ENCODE data around the gene KRT2.

KRT2 gene

GRCh38 chr12:52688481-52688880, 36.5 kb upstream of the KRT2 start:
- Histone ChIP-seq H3K4me3 (IDR thresholded peaks at IDR 0.05; ENCODE audit: insufficient read depth, low read depth, low read length) (no peak overlapping the region), H4K20me1 (ENCODE audit: insufficient read depth) (no peaks in the 10 kb centered on the region), H3K27me3 (ENCODE audit: insufficient read depth, low read depth) (peaks cover 70% of the 10 kb centered on the region), H3K4me1 (ENCODE audit: low read depth, poor library complexity, severe bottlenecking) (no peaks in the 10 kb centered on the region), H3K27ac (no peak overlapping the region), H3K4me2 (no peak overlapping the region), H2AFZ (ENCODE audit: low read depth) (no peak overlapping the region), H3K79me2 (ENCODE audit: insufficient read depth, low read depth) (no peaks in the 10 kb centered on the region), H3K36me3 (ENCODE audit: insufficient read depth) (no peaks in the 10 kb centered on the region), H3K9ac (no peak overlapping the region)
- TF ChIP-seq CTCF (conservative IDR thresholded peaks at IDR 0.05; ENCODE audit: low read depth, low read length) = no peak

- H3K4me1 ChIP-seq (ENCODE audit: low read depth, poor library complexity, severe bottlenecking) = no peaks in the 10 kb centered on the region
- no peaks in the 10 kb centered on the region for H3K36me3 ChIP-seq (ENCODE audit: insufficient read depth)
- TF ChIP-seq CTCF (conservative IDR thresholded peaks at IDR 0.05; ENCODE audit: low read depth, low read length) = no peak
- H3K27me3 ChIP-seq (ENCODE audit: insufficient read depth, low read depth) = peaks cover 70% of the 10 kb centered on the region
- H3K4me3 ChIP-seq (IDR thresholded peaks at IDR 0.05; ENCODE audit: insufficient read depth, low read depth, low read length) = no peak overlapping the region
- no peaks in the 10 kb centered on the region for H4K20me1 ChIP-seq (ENCODE audit: insufficient read depth)
- no peak overlapping the region for H3K27ac ChIP-seq
- H3K79me2 ChIP-seq (ENCODE audit: insufficient read depth, low read depth) = no peaks in the 10 kb centered on the region
- H2AFZ ChIP-seq (ENCODE audit: low read depth) = no peak overlapping the region
- H3K4me2 ChIP-seq = no peak overlapping the region
- no peak overlapping the region for H3K9ac ChIP-seq
These were observed 35.7 kb upstream of the KRT2 start for GRCh38 chr12:52687497-52688385.

GRCh38 chr12:52686756-52687487, 34.9 kb upstream of the KRT2 start:
- no peaks in the 10 kb centered on the region for H4K20me1 ChIP-seq (ENCODE audit: insufficient read depth)
- H3K4me1 ChIP-seq (ENCODE audit: low read depth, poor library complexity, severe bottlenecking) = no peaks in the 10 kb centered on the region
- H3K79me2 ChIP-seq (ENCODE audit: insufficient read depth, low read depth) = no peaks in the 10 kb centered on the region
- H3K9ac ChIP-seq = no peak overlapping the region
- peaks cover 66% of the 10 kb centered on the region for H3K27me3 ChIP-seq (ENCODE audit: insufficient read depth, low read depth)
- H2AFZ ChIP-seq (ENCODE audit: low read depth) = no peak overlapping the region
- no peak overlapping the region for H3K4me2 ChIP-seq
- no peak overlapping the region for H3K27ac ChIP-seq
- no peak for TF ChIP-seq CTCF (conservative IDR thresholded peaks at IDR 0.05; ENCODE audit: low read depth, low read length)
- no peak overlapping the region for H3K4me3 ChIP-seq (IDR thresholded peaks at IDR 0.05; ENCODE audit: insufficient read depth, low read depth, low read length)
- H3K36me3 ChIP-seq (ENCODE audit: insufficient read depth) = no peaks in the 10 kb centered on the region

- H3K27ac ChIP-seq = no peak overlapping the region
- TF ChIP-seq CTCF (conservative IDR thresholded peaks at IDR 0.05; ENCODE audit: low read depth, low read length) = no peak
- H3K9ac ChIP-seq = no peak overlapping the region
- H3K4me2 ChIP-seq = no peak overlapping the region
- H3K4me3 ChIP-seq (IDR thresholded peaks at IDR 0.05; ENCODE audit: insufficient read depth, low read depth, low read length) = no peak overlapping the region
- no peaks in the 10 kb centered on the region for H3K79me2 ChIP-seq (ENCODE audit: insufficient read depth, low read depth)
- H4K20me1 ChIP-seq (ENCODE audit: insufficient read depth) = no peaks in the 10 kb centered on the region
- H3K4me1 ChIP-seq (ENCODE audit: low read depth, poor library complexity, severe bottlenecking) = no peaks in the 10 kb centered on the region
- no peak overlapping the region for H2AFZ ChIP-seq (ENCODE audit: low read depth)
- H3K27me3 ChIP-seq (ENCODE audit: insufficient read depth, low read depth) = peaks cover 58% of the 10 kb centered on the region
- H3K36me3 ChIP-seq (ENCODE audit: insufficient read depth) = no peaks in the 10 kb centered on the region
These were observed 34.1 kb upstream of the KRT2 start for GRCh38 chr12:52686063-52686462.

All from KMS-11 (cell line).